GM12878 (cell line): ENCODE data around the gene SORL1. TPM values are rescaled to one million over a fixed set of nuclear protein-coding genes. Genes with fewer than 3 reads are reported as not detected.
A peak's percentile ranks its signal among the peaks of the same experiment; 100 is the strongest.

Experiments used
- ATAC-seq: fragments of 200-7000 bp; cut with Tn5 transposase; 3 replicates; pipeline ENCODE4 v1.9.1; 2020; ENCODE audit warnings: mild to moderate bottlenecking, moderate library complexity
- BruUV-seq: library from RNA; stranded (reverse); fragments of 400-500 nt; replicated peaks from 2 replicates; lab custom pipeline; 2021; lab: Mats Ljungman, UMichigan
- CTCF ChIA-PET: fragments of 300-600 bp; sonication (Branson Sonifier 250); formaldehyde crosslinking; extraction: SDS; loops from one replicate; lab custom pipeline; 2021; ENCODE audit warnings: inconsistent platforms; lab: Yijun Ruan, JAX
- POLR2A ChIA-PET: fragments of 350-600 bp; formaldehyde crosslinking; extraction: SDS; loops from one replicate; lab custom pipeline; 2021; ENCODE audit warnings: inconsistent platforms; lab: Charles Lee
- RAD21 ChIA-PET: fragments of 300-600 bp; sonication (Branson Sonifier 250); formaldehyde crosslinking; loops from one replicate; lab custom pipeline; 2023; ENCODE audit warnings: antibody characterized with exemption; ENCODE audit not compliant: unreplicated experiment; lab: Charles Lee
- SMC1A ChIA-PET: fragments of 300-600 bp; sonication (Branson Sonifier 250); formaldehyde crosslinking; loops from one replicate; lab custom pipeline; 2023; ENCODE audit not compliant: unreplicated experiment, uncharacterized antibody; lab: Charles Lee
- DNase-seq: peaks from one replicate; pipeline ENCODE4 v3.0.0-alpha.2; 2011; ENCODE audit warnings: low read depth, low spot score
- FAIRE-seq: peaks from 3 replicates; lab custom pipeline; 2011; peaks lifted over from hg19 to GRCh38; lab: Jason Lieb, UNC
- H2AFZ ChIP-seq: 2 replicates; pipeline ENCODE4 v1.6.0; 2011; ENCODE audit warnings: low read depth, low read length, control low read depth; ENCODE audit not compliant: control insufficient read depth
- H3K27ac ChIP-seq: 2 replicates; pipeline ENCODE4 v1.5.1; 2011; ENCODE audit warnings: control low read depth; ENCODE audit not compliant: control insufficient read depth, insufficient read depth
- H3K27me3 ChIP-seq, 2 experiments: replicated peaks in 1 of 2; 2 replicates each; pipeline versions ENCODE4 v1.6.0 to v1.6.1; 2011; ENCODE audit warnings: low read length in 1 of 2; ENCODE audit not compliant: control insufficient read depth in 2 of 2, insufficient read depth in 2 of 2
- H3K36me3 ChIP-seq, 2 experiments: 2 replicates each; pipeline ENCODE4 v1.5.1; 2011; ENCODE audit warnings: low read length in 1 of 2; ENCODE audit not compliant: control insufficient read depth in 2 of 2, insufficient read depth in 2 of 2
- H3K4me1 ChIP-seq: 2 replicates; pipeline ENCODE4 v1.6.1; 2011; ENCODE audit warnings: mild to moderate bottlenecking, low read length, moderate library complexity, mixed read lengths; ENCODE audit not compliant: control insufficient read depth, insufficient read depth
- H3K4me2 ChIP-seq: 2 replicates; pipeline ENCODE4 v1.6.0; 2011; ENCODE audit warnings: control low read depth; ENCODE audit not compliant: control insufficient read depth, insufficient read depth
- H3K4me3 ChIP-seq: fragments of 200-600 bp; sonication (generic); 2 replicates; pipeline ENCODE4 v1.5.1; 2016
- H3K79me2 ChIP-seq: 2 replicates; pipeline ENCODE4 v1.6.0; 2011; ENCODE audit warnings: low read length; ENCODE audit not compliant: control insufficient read depth, insufficient read depth
- H3K9ac ChIP-seq: 2 replicates; pipeline ENCODE4 v1.8.0; 2011; ENCODE audit warnings: low read length, control low read depth, mixed read lengths; ENCODE audit not compliant: control insufficient read depth, insufficient read depth
- H3K9me3 ChIP-seq: replicated peaks from 3 replicates; pipeline ENCODE4 v1.5.1; 2011; ENCODE audit warnings: mild to moderate bottlenecking, low read length; ENCODE audit not compliant: control insufficient read depth, insufficient read depth
- H4K20me1 ChIP-seq: 2 replicates; pipeline ENCODE4 v1.6.0; 2011; ENCODE audit not compliant: control insufficient read depth, insufficient read depth
- CREM ChIP-seq: IDR thresholded peaks from 2 replicates; pipeline ENCODE4 v1.6.1; 2014; ENCODE audit warnings: antibody characterized with exemption, low read depth
- EGR1 ChIP-seq, 2 experiments: IDR thresholded peaks; 1 replicate in 1 of 2; 2 replicates in 1 of 2; pipeline ENCODE4 v1.6.1; 2011 to 2012; ENCODE audit warnings: low read depth in 2 of 2, low read length in 2 of 2, borderline replicate concordance in 1 of 2, mild to moderate bottlenecking in 1 of 2, moderate library complexity in 1 of 2
- JUNB ChIP-seq: IDR thresholded peaks from 2 replicates; pipeline ENCODE4 v1.6.1; 2016; ENCODE audit warnings: antibody characterized with exemption, mild to moderate bottlenecking
- NFIC ChIP-seq: IDR thresholded peaks from 2 replicates; pipeline ENCODE4 v1.6.1; 2012; ENCODE audit warnings: low read depth, mild to moderate bottlenecking, inconsistent platforms, low read length, moderate library complexity
- SKIL ChIP-seq: fragments of 450-650 bp; IDR thresholded peaks from 2 replicates; pipeline ENCODE4 v1.6.1; 2017; ENCODE audit warnings: mild to moderate bottlenecking, low read depth, inconsistent platforms; ENCODE audit not compliant: poor library complexity, severe bottlenecking
- in situ Hi-C: fragments of 300-500 bp; cut with MboI; formaldehyde crosslinking; loops from 9 replicates; pipeline ENCODE4 v1.14.3; 2018; ENCODE audit warnings: mixed read lengths
- intact Hi-C: fragments of 100-400 bp; cut with micrococcal nuclease; formaldehyde crosslinking; loops from one replicate; pipeline ENCODE4 v1.14.2; 2022; ENCODE audit not compliant: unreplicated experiment
- polyA plus RNA-seq, 11 experiments: library from polyadenylated mRNA; depleted of rRNA in 4 of 11; unstranded in 6 of 11; stranded (reverse) in 5 of 11; fragments of >200 nt; fragmentation: Nextera tagmentation in 4 of 11; fragmentation: Illumina TruSeq in 1 of 11; extraction: Ambion mirVana in 4 of 11; extraction: Trizol in 1 of 11; gene quantifications; 1 replicate in 1 of 11; 2 replicates in 10 of 11; pipeline versions ENCODE4 v1.2.1 to v1.2.3, GENCODE V29; 2011 to 2016; ENCODE audit warnings: inconsistent platforms in 2 of 11, missing spikeins in 2 of 11, low read depth in 1 of 11
- total RNA-seq, 4 experiments: library from RNA; depleted of rRNA in 3 of 4; stranded (reverse); fragments of >200 nt in 3 of 4; fragmentation: Illumina TruSeq in 1 of 4; extraction: Trizol in 1 of 4; gene quantifications; 2 replicates each; pipeline versions ENCODE4 v1.2.1 to v1.2.3, GENCODE V29; 2013 to 2021
- TF ChIP-seq, protein P1 (sequence below): fragments of 450-650 bp; formaldehyde crosslinking; IDR thresholded peaks from 2 replicates; pipeline ENCODE4 v1.4.0; 2020; ENCODE audit warnings: mild to moderate bottlenecking, moderate library complexity

The SORL1 gene
- total and polyA plus RNA-seq, 10 of the 15 experiments (the other 5 are each of a cell fraction or from before 2014, with no cell fraction given) = 20.2 to 107 (median 59.9) TPM

- ChIA-PET SMC1A (interaction anchor here (0.7 to 13.9 kb wide), 4 partner anchors 9 to 27 kb away, joined by 3 to 241 read pairs (median 4); partner anchors contain the start of genes SORL1 and SORL1-AS1), RAD21 (interaction anchor here (1.2 kb wide), 1 partner anchor 10 kb away, joined by 5 read pairs; no protein-coding TSS in a partner anchor)
- H3K9ac ChIP-seq = no peak overlapping the region
- in situ Hi-C loops = no loop called here
- ATAC-seq = peak; percentile 21; the same call in 2 of the 3 replicates
- H3K4me3 ChIP-seq = no peak overlapping the region
- H3K79me2 ChIP-seq = no peaks in the 10 kb centered on the region
- no peak for TF ChIP-seq SKIL
- TF ChIP-seq, protein P1, sequence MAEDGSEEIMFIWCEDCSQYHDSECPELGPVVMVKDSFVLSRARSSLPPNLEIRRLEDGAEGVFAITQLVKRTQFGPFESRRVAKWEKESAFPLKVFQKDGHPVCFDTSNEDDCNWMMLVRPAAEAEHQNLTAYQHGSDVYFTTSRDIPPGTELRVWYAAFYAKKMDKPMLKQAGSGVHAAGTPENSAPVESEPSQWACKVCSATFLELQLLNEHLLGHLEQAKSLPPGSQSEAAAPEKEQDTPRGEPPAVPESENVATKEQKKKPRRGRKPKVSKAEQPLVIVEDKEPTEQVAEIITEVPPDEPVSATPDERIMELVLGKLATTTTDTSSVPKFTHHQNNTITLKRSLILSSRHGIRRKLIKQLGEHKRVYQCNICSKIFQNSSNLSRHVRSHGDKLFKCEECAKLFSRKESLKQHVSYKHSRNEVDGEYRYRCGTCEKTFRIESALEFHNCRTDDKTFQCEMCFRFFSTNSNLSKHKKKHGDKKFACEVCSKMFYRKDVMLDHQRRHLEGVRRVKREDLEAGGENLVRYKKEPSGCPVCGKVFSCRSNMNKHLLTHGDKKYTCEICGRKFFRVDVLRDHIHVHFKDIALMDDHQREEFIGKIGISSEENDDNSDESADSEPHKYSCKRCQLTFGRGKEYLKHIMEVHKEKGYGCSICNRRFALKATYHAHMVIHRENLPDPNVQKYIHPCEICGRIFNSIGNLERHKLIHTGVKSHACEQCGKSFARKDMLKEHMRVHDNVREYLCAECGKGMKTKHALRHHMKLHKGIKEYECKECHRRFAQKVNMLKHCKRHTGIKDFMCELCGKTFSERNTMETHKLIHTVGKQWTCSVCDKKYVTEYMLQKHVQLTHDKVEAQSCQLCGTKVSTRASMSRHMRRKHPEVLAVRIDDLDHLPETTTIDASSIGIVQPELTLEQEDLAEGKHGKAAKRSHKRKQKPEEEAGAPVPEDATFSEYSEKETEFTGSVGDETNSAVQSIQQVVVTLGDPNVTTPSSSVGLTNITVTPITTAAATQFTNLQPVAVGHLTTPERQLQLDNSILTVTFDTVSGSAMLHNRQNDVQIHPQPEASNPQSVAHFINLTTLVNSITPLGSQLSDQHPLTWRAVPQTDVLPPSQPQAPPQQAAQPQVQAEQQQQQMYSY = no peak
- 0 out of 2 replicates have a peak, but pooled peaks have one; percentile 25 for TF ChIP-seq CREM
- peak; percentile 54; the same call in 1 of the 2 replicates for TF ChIP-seq JUNB
- peak; percentile 67; the same call in 1 of the 2 replicates for TF ChIP-seq NFIC
- TF ChIP-seq EGR1 (IDR thresholded peaks at IDR 0.05; ENCODE audit: borderline replicate concordance in 1 of 2, low read depth in 2 of 2, low read length in 2 of 2) = no peak
- TF ChIP-seq, all 136 proteins: peak for 3
- ChIA-PET POLR2A (interaction anchor here (1.2 kb wide), 1 partner anchor 8 kb away, joined by 3 read pairs; no protein-coding TSS in a partner anchor), CTCF (interaction anchor here (1.5 to 1.8 kb wide), 2 partner anchors 10 to 12 kb away, joined by 3 to 4 read pairs; no protein-coding TSS in a partner anchor)
- Histone ChIP-seq H3K36me3 (no peaks in the 10 kb centered on the region), H3K4me1 (no peaks in the 10 kb centered on the region; the same call in 1 of the 2 replicates), H2AFZ (no peak overlapping the region), H3K27me3 (no peaks in the 10 kb centered on the region), H4K20me1 (no peaks in the 10 kb centered on the region), H3K4me2 (no peak overlapping the region), H3K9me3 (no peaks in the 10 kb centered on the region), H3K27ac (no peak overlapping the region)
- FAIRE-seq (no peak), DNase-seq (no peak)
- intact Hi-C loops = no loop called here
- no TSS peak for BruUV-seq
Measured at GRCh38 chr11:121437018-121437685, 15.0 kb upstream of the SORL1 start.
